HG03159 (cell line): ENCODE measurements around the gene MFSD6L.

Source experiments
- ATAC-seq: cut with Tn5 transposase; IDR thresholded peaks from one replicate; pipeline ENCODE4 v1.9.1; 2021; ENCODE audit warnings: mild to moderate bottlenecking, moderate library complexity; ENCODE audit not compliant: unreplicated experiment

Gene MFSD6L

GRCh38 chr17:8798846-8799569 lies at the start of gene MFSD6L:
MFSD6L (minus strand) TSS chr17:8799365; CDS start chr17:8799120, 245 bp downstream.
- ATAC-seq, result no peak

- ATAC-seq, result no peak
These were observed 48.7 kb upstream of the MFSD6L start for GRCh38 chr17:8847891-8848290.

GRCh38 chr17:8846768-8847211 lies 47.6 kb upstream of the MFSD6L start:
- no peak for ATAC-seq

GRCh38 chr17:8844229-8845218 lies 45.4 kb upstream of the MFSD6L start:
- no peak for ATAC-seq

GRCh38 chr17:8843344-8843743 lies 44.2 kb upstream of the MFSD6L start:
- no peak for ATAC-seq

- no peak for ATAC-seq
These were observed 42.7 kb upstream of the MFSD6L start for GRCh38 chr17:8841844-8842243.

- no peak for ATAC-seq
These were observed 40.3 kb upstream of the MFSD6L start for GRCh38 chr17:8839410-8839935.

- no peak for ATAC-seq
These were observed 39.5 kb upstream of the MFSD6L start for GRCh38 chr17:8838551-8839095.

GRCh38 chr17:8837563-8838075 lies 38.5 kb upstream of the MFSD6L start:
- ATAC-seq, result no peak

- no peak for ATAC-seq
These were observed 37.8 kb upstream of the MFSD6L start for GRCh38 chr17:8836821-8837562.

GRCh38 chr17:8835631-8836364 lies 36.6 kb upstream of the MFSD6L start:
- no peak for ATAC-seq

GRCh38 chr17:8835106-8835505 lies 35.9 kb upstream of the MFSD6L start:
- no peak for ATAC-seq

- ATAC-seq, result no peak
These were observed 33.7 kb upstream of the MFSD6L start for GRCh38 chr17:8832711-8833352.

GRCh38 chr17:8831234-8831849 lies 32.2 kb upstream of the MFSD6L start:
- ATAC-seq, result no peak

- ATAC-seq, result no peak
These were observed 31.0 kb upstream of the MFSD6L start for GRCh38 chr17:8830141-8830540.

- no peak for ATAC-seq
These were observed 30.1 kb upstream of the MFSD6L start for GRCh38 chr17:8829036-8829941.

GRCh38 chr17:8828517-8828875 lies 29.3 kb upstream of the MFSD6L start:
- no peak for ATAC-seq
